SK-N-SH (cell line): Measurements from ENCODE around the gene NANOS2. TPM values are rescaled to one million over a fixed set of nuclear protein-coding genes. Genes with fewer than 3 reads are reported as not detected.
A peak's percentile ranks its signal among the peaks of the same experiment; 100 is the strongest.

Source experiments
- CTCF ChIA-PET: fragments of 300-600, 350-600 bp; formaldehyde crosslinking; extraction: SDS; loops from one replicate; lab custom pipeline; 2021; lab: Yijun Ruan, JAX
- POLR2A ChIA-PET: fragments of 350-600 bp; sonication (Branson Sonifier 250); formaldehyde crosslinking; extraction: SDS; loops from one replicate; lab custom pipeline; 2020; ENCODE audit warnings: antibody characterized with exemption, inconsistent platforms; lab: Yijun Ruan, JAX
- DNase-seq: peaks from one replicate; pipeline ENCODE4 v3.0.0; 2012
- H2AFZ ChIP-seq: fragments of 200-600 bp; sonication (generic); 2 replicates; pipeline ENCODE4 v1.8.1; 2016; ENCODE audit warnings: antibody characterized with exemption, mild to moderate bottlenecking, low read depth
- H3F3A ChIP-seq: fragments of 200-600 bp; sonication (generic); replicated peaks from 2 replicates; pipeline ENCODE3; 2016; ENCODE audit warnings: antibody characterized with exemption, mild to moderate bottlenecking; ENCODE audit not compliant: insufficient read depth
- H3K27ac ChIP-seq, 2 experiments: fragments of 200-500 bp in 1 of 2; fragments of 200-600 bp in 1 of 2; sonication (Bioruptor generic) in 1 of 2; sonication (generic), shearing (Covaris generic) in 1 of 2; 2 replicates each; pipeline versions ENCODE4 v1.5.1 to v1.6.1; 2014 to 2016; ENCODE audit warnings: low read depth in 2 of 2, inconsistent platforms in 1 of 2, low read length in 1 of 2, mild to moderate bottlenecking in 1 of 2, mixed read lengths in 1 of 2
- H3K27me3 ChIP-seq: fragments of 200-600 bp; sonication (generic), shearing (Covaris generic); 2 replicates; pipeline ENCODE4 v1.6.1; 2016; ENCODE audit warnings: mixed run types; ENCODE audit not compliant: insufficient read depth
- H3K36me3 ChIP-seq, 2 experiments: fragments of 200-500 bp in 1 of 2; fragments of 200-600 bp in 1 of 2; sonication (Bioruptor generic) in 1 of 2; sonication (generic) in 1 of 2; replicated peaks in 1 of 2; 2 replicates each; pipeline versions ENCODE3 to v1.5.1; 2014 to 2016; ENCODE audit warnings: low read length in 1 of 2, mild to moderate bottlenecking in 1 of 2; ENCODE audit not compliant: insufficient read depth in 2 of 2, control insufficient read depth in 1 of 2
- H3K4me1 ChIP-seq, 2 experiments: fragments of 200-500 bp in 1 of 2; fragments of 200-600 bp in 1 of 2; sonication (Bioruptor generic) in 1 of 2; sonication (generic), shearing (Covaris generic) in 1 of 2; 2 replicates each; pipeline versions ENCODE4 v1.5.1 to v1.6.1; 2014 to 2016; ENCODE audit warnings: low read depth in 1 of 2, low read length in 1 of 2, mixed run types in 1 of 2; ENCODE audit not compliant: insufficient read depth in 2 of 2, control insufficient read depth in 1 of 2
- H3K4me2 ChIP-seq: fragments of 200-600 bp; sonication (generic), shearing (Covaris generic); 2 replicates; pipeline ENCODE4 v1.6.1; 2017; ENCODE audit warnings: mixed run types
- H3K4me3 ChIP-seq, 2 experiments: fragments of 200-500 bp in 1 of 2; fragments of 200-600 bp in 1 of 2; sonication (Bioruptor generic) in 1 of 2; sonication (generic), shearing (Covaris generic) in 1 of 2; 2 replicates each; pipeline versions ENCODE4 v1.5.1 to v1.8.1; 2014 to 2016; ENCODE audit warnings: low read depth in 2 of 2, inconsistent platforms in 1 of 2, low read length in 1 of 2, mild to moderate bottlenecking in 1 of 2, mixed read lengths in 1 of 2, moderate library complexity in 1 of 2
- H3K79me2 ChIP-seq: fragments of 200-600 bp; sonication (generic); 2 replicates; pipeline ENCODE4 v1.8.1; 2017; ENCODE audit warnings: mild to moderate bottlenecking; ENCODE audit not compliant: insufficient read depth
- H3K9ac ChIP-seq: fragments of 200-600 bp; sonication (generic); 2 replicates; pipeline ENCODE4 v1.6.1; 2017; ENCODE audit warnings: mixed run types
- H3K9me2 ChIP-seq: fragments of 200-600 bp; sonication (generic); 2 replicates; pipeline ENCODE4 v1.6.1; 2017; ENCODE audit warnings: mixed run types
- H3K9me3 ChIP-seq: fragments of 200-600 bp; sonication (generic); 2 replicates; pipeline ENCODE4 v1.6.1; 2017; ENCODE audit warnings: mixed run types, mild to moderate bottlenecking, moderate library complexity
- H4K20me1 ChIP-seq: fragments of 200-600 bp; sonication (generic); 2 replicates; pipeline ENCODE4 v1.6.1; 2017; ENCODE audit warnings: mild to moderate bottlenecking, mixed run types; ENCODE audit not compliant: insufficient read depth
- CTCF ChIP-seq: fragments of 200-600 bp; sonication (generic); IDR thresholded peaks from 2 replicates; pipeline ENCODE4 v1.6.1; 2017; ENCODE audit warnings: antibody characterized with exemption, mild to moderate bottlenecking, moderate library complexity
- ELF1 ChIP-seq: IDR thresholded peaks from 2 replicates; pipeline ENCODE4 v1.4.0; 2012
- EP300 ChIP-seq, 2 experiments: IDR thresholded peaks; 2 replicates each; pipeline versions ENCODE4 v1.4.0 to v1.6.1; 2012; ENCODE audit warnings: borderline replicate concordance in 1 of 2, low read depth in 1 of 2, low read length in 1 of 2
- FOSL2 ChIP-seq: IDR thresholded peaks from 2 replicates; pipeline ENCODE4 v1.4.0; 2012; ENCODE audit warnings: low read depth, mild to moderate bottlenecking, moderate library complexity, borderline replicate concordance
- FOXJ3 ChIP-seq: sonication (generic); formaldehyde crosslinking; IDR thresholded peaks from 2 replicates; pipeline ENCODE4 v1.5.1; 2020; ENCODE audit warnings: mild to moderate bottlenecking, missing genetic modification reagents
- GABPA ChIP-seq: IDR thresholded peaks from 2 replicates; pipeline ENCODE4 v1.4.0; 2012; ENCODE audit warnings: low read depth, mild to moderate bottlenecking
- GATA2 ChIP-seq: sonication (generic); formaldehyde crosslinking; IDR thresholded peaks from 2 replicates; pipeline ENCODE4 v1.5.0; 2020; ENCODE audit warnings: mild to moderate bottlenecking, missing genetic modification reagents
- IRF3 ChIP-seq: fragments of 150-350 bp; IDR thresholded peaks from 2 replicates; pipeline ENCODE4 v1.6.1; 2016; ENCODE audit warnings: mild to moderate bottlenecking, low read depth, low read length
- NFIC ChIP-seq: IDR thresholded peaks from 2 replicates; pipeline ENCODE4 v1.4.0; 2012; ENCODE audit warnings: borderline replicate concordance
- POLR2AphosphoS5 ChIP-seq: IDR thresholded peaks from 2 replicates; pipeline ENCODE4 v1.6.1; 2012; ENCODE audit warnings: low read depth, low read length
- RAD21 ChIP-seq: IDR thresholded peaks from 2 replicates; pipeline ENCODE4 v1.6.1; 2012; ENCODE audit warnings: mild to moderate bottlenecking, low read length
- RCOR1 ChIP-seq: fragments of 150-350 bp; IDR thresholded peaks from 2 replicates; pipeline ENCODE4 v1.6.1; 2017; ENCODE audit warnings: antibody characterized with exemption, low read length
- REST ChIP-seq: IDR thresholded peaks from 2 replicates; pipeline ENCODE4 v1.6.1; 2012; ENCODE audit warnings: mild to moderate bottlenecking, low read depth, low read length, moderate library complexity
- SMC3 ChIP-seq: IDR thresholded peaks from 2 replicates; pipeline ENCODE4 v1.6.1; 2012; ENCODE audit warnings: low read depth, low read length, improper control_type of control experiment
- TAF1 ChIP-seq: IDR thresholded peaks from 2 replicates; pipeline ENCODE4 v1.6.1; 2012; ENCODE audit warnings: low read depth, mild to moderate bottlenecking, low read length, moderate library complexity, borderline replicate concordance
- ZBTB33 ChIP-seq: IDR thresholded peaks from 2 replicates; pipeline ENCODE4 v1.4.0; 2012; ENCODE audit warnings: low read depth, borderline replicate concordance
- WGBS: methylation state at CpG from one replicate; pipeline ENCODE4 v1.1.6; 2017; ENCODE audit warnings: low lambda C conversion rate; 5-methylcytosine and 5-hydroxymethylcytosine counted together
- polyA plus RNA-seq, 3 experiments: library from polyadenylated mRNA; depleted of rRNA; stranded (reverse); fragments of >200 nt; gene quantifications; 2 replicates each; pipeline ENCODE4 v1.2.3, GENCODE V29; 2012

The NANOS2 gene
- polyA plus RNA-seq, 1 of the 3 experiments (the other 2 are of a cell fraction), result not detected

GRCh38 chr19:45924891-45925447, 10.4 kb upstream of the NANOS2 start (continued):
- TF ChIP-seq EP300 (IDR thresholded peaks at IDR 0.05; ENCODE audit: borderline replicate concordance in 1 of 2, low read depth in 1 of 2, low read length in 1 of 2) (no peak), TAF1 (no peak)
- TF ChIP-seq, all 33 proteins: peak for 0

- Histone ChIP-seq H2AFZ (no peak overlapping the region), H3K27me3 (peaks cover 5% of the 10 kb centered on the region; the same call in 1 of the 2 replicates), H3K9ac (no peak overlapping the region), H3K36me3 (no peaks in the 10 kb centered on the region), H3K4me3 (no peak overlapping the region), H3K4me1 (no peaks in the 10 kb centered on the region), H3K27ac (no peak overlapping the region), H3K9me2 (no peaks in the 10 kb centered on the region), H3K4me2 (no peak overlapping the region), H3K9me3 (no peaks in the 10 kb centered on the region), H3K79me2 (no peaks in the 10 kb centered on the region), H4K20me1 (no peaks in the 10 kb centered on the region), H3F3A (peaks cover 4% of the 10 kb centered on the region)
- WGBS, result 79% methylated on average over 9 of the region's 9 CpGs
- CTCF ChIA-PET, result interaction anchor here (0.6 kb wide), 1 partner anchor 9 kb away, joined by 4 read pairs; no protein-coding TSS in a partner anchor
- no peak for DNase-seq
- no peak for TF ChIP-seq RCOR1
- peak; percentile 14; the same call in 1 of the 2 replicates for TF ChIP-seq CTCF
- POLR2A ChIA-PET, result no interaction called here
Observed at GRCh38 chr19:45922281-45922680, 7.7 kb upstream of the NANOS2 start.

- no peak overlapping the region for H3K4me2 ChIP-seq
- no peaks in the 10 kb centered on the region for H3K4me1 ChIP-seq
- 71% methylated on average over 8 of the region's 8 CpGs for WGBS
- no peaks in the 10 kb centered on the region for H3K79me2 ChIP-seq
- CTCF ChIA-PET, result no interaction called here
- no peak overlapping the region for H3K4me3 ChIP-seq
- H3K27ac ChIP-seq, result no peak overlapping the region
- no peak overlapping the region for H2AFZ ChIP-seq
- POLR2A ChIA-PET, result interaction anchor here (0.7 kb wide), 1 partner anchor 18 kb away, joined by 3 read pairs; the partner anchor contains the start of gene MYPOP
- H3K36me3 ChIP-seq, result no peaks in the 10 kb centered on the region
- peaks cover 5% of the 10 kb centered on the region; the same call in 1 of the 2 replicates for H3K27me3 ChIP-seq
- no peak overlapping the region for H3K9ac ChIP-seq
- no peaks in the 10 kb centered on the region for H3K9me2 ChIP-seq
- H3F3A ChIP-seq, result peaks cover 4% of the 10 kb centered on the region
- no peaks in the 10 kb centered on the region for H4K20me1 ChIP-seq
- no peak for DNase-seq
- H3K9me3 ChIP-seq, result no peaks in the 10 kb centered on the region
- TF ChIP-seq FOSL2, result no peak
- no peak for TF ChIP-seq IRF3
- no peak for TF ChIP-seq TAF1
- no peak for TF ChIP-seq FOXJ3 (CRISPR knock-in tag)
- no peak for TF ChIP-seq ZBTB33
- TF ChIP-seq ELF1, result no peak
- no peak for TF ChIP-seq REST
- TF ChIP-seq RCOR1, result no peak
- TF ChIP-seq SMC3, result no peak
- TF ChIP-seq POLR2AphosphoS5, result no peak
- no peak for TF ChIP-seq RAD21
- TF ChIP-seq NFIC, result no peak
- TF ChIP-seq GABPA, result no peak
- no peak for TF ChIP-seq GATA2 (CRISPR knock-in tag)
Observed at GRCh38 chr19:45920458-45920857, 5.9 kb upstream of the NANOS2 start.
